Activated CD8-positive, alpha-beta memory T cell treated with anti-CD3 and anti-CD28 coated beads, Interleukin-2, amount 50 U/mL, for 24 hours (primary cell): ENCODE data around the gene ZFYVE27.

Experiments
- DNase-seq: peaks from one replicate; pipeline ENCODE4 v3.0.0-alpha.2; 2020; ENCODE audit errors: extremely low read depth

Gene ZFYVE27

DNA sequence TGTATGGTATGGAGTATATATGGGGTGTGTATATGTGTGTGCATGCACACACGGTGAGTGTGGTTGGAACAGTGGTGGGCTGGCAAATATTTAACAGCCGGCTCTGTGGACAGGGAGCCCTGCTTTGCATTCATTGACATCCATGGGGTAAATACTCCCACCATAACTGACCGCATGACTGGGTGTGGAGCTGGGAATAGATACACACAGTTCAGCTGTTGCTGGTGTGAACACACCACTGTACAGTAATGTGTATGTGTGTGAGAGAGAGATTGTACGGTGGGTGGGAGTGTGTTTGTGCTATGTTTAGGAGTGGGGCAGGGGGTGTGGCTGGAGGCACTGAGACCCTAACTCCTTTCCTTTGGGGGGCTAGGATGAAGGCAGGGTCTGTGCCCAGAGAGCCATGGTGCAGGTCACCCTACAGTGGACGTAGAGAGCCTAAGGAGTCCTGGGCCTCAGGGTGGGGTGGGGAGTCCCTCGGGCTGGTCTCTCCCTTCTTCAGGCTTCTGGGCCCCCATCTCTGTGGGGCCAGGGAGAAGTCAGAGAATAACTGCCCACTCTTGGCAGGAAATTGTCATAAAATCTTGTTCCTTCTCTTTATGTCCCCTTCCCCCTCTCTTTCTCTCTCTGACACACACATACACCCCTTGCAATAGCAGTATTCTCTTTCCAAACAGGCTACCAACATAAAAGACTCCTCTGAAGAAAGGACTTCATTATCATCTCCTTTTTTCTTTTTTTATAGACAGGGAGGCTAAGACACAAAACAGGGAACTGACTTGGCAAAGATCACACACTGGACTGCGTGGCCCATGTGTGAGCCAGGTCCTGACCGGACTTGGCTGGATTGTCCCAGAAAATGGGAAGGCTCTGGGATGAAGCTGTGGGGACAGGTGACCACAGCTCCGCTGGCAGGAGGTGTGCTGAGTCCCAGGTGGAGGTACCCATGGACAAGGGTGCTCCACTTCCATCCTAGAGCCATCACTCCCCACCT lies 31.7 kb downstream of the ZFYVE27 start:
- DNase-seq = no peak

DNA sequence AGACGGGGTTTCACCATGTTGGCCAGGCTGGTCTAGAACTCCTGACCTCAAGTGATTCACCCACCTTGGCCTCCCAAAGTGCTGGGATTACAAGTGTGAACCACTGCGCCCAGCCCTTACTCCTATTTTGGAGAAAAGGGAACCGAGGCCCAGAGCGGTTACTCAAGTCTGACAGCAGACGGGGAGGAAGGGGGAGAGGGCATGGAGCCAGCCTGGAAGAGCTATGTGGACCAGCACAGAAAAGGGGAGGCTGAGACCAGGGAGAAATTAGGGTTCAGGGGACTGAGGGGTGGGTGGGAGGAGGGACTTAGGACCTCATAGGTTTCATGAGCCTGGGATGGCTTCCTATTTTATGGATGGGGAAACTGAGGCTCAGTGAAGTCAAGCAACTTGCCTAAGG lies 33.3 kb downstream of the ZFYVE27 start:
- no peak for DNase-seq

DNA sequence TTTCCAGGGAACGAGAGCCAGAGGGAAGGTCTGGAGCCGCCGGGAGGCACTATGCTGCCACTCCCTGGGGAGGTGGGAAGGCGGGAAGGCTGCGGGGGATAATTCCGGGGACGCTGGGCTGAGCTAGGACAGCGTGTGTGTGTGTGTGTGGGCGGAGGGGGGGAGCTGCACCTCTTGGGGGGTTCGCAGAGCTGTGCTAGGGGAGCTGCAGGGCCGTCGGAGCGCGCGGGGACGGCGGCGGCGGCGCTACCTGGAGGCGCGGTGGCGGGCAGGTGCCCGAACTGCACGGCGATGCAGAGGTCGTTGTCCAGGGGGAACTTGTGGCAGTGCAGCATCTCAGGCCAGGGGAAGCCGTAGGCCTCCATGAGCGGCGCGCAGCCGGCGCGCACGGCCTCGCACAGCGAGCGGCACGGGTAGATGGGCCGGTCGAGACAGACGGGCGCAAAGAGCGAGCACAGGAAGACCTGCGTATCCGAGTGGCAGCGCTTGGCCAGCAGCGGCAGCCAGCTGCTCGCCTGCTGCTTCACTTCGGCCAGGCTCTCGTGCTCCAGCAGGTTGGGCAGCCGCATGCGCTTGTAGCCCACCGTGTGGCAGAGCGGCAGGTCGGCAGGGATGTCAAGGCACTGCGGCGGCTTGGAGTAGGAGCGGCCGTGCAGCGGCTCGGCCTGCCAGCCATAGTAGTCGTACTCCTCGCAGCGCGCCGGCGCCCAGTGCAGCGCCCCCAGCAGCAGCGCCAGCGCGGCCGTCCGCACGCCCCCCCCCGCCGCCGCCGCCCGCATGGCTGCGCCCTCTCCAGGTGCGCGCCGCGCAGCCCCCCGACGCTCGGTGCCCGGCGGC lies 34.3 kb downstream of the ZFYVE27 start:
- DNase-seq = no peak

DNA sequence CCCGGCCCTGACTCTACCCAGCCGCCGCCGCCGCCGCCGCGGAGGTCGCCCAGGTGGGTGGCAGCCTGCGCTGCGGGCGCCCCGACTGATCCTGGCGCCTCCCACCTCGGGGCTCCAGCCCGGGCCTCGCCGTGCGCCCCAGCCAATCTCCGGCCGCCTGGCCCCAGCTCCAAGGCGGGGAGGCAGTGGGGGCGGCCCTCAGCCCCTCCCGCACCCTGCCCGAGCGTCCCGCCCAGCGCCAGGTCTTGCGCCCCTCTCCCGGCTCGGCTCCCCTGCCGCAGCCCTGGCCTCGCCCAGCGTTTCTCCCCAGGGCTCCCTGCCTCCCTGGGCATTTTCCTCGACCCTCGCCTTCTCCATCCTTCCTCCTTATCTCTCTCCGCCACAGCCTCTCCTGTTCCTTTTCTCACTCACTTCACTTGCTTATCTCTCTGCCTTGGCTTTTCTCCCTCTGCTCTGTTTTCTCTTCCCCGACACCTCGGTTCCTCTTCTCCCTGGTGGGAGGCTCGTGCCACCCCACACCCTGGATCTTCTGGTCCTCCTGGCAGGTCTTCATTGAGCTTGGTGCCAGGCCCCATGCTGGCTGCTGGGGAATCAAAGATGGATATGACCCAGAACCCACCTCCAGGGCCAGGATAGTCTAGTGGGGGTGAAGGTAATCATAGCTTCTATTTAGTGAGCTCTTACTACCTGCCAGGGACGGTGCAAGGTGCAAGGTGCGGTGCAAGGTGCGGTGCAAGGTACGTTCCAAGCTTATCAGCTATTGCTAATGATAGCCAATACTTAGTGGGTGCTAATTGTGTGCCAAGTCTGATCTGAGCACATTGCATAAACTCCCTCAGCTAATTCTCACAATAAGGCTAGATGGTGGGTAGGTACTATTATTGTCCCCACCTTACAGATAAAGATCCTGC lies 35.2 kb downstream of the ZFYVE27 start, which contains the start of gene SFRP5:
Gene SFRP5, minus strand, starts transcription at position 87 of the 911 bp plus-strand sequence. CDS start 166 bp downstream, outside the sequence.
- no peak for DNase-seq

- DNase-seq = no peak
Observed at GRCh38 chr10:97773096-97773495, 36.2 kb downstream of the ZFYVE27 start.

GRCh38 chr10:97774811-97775294 lies 37.9 kb downstream of the ZFYVE27 start:
- no peak for DNase-seq

GRCh38 chr10:97777143-97777542 lies 40.2 kb downstream of the ZFYVE27 start:
- no peak for DNase-seq

DNA sequence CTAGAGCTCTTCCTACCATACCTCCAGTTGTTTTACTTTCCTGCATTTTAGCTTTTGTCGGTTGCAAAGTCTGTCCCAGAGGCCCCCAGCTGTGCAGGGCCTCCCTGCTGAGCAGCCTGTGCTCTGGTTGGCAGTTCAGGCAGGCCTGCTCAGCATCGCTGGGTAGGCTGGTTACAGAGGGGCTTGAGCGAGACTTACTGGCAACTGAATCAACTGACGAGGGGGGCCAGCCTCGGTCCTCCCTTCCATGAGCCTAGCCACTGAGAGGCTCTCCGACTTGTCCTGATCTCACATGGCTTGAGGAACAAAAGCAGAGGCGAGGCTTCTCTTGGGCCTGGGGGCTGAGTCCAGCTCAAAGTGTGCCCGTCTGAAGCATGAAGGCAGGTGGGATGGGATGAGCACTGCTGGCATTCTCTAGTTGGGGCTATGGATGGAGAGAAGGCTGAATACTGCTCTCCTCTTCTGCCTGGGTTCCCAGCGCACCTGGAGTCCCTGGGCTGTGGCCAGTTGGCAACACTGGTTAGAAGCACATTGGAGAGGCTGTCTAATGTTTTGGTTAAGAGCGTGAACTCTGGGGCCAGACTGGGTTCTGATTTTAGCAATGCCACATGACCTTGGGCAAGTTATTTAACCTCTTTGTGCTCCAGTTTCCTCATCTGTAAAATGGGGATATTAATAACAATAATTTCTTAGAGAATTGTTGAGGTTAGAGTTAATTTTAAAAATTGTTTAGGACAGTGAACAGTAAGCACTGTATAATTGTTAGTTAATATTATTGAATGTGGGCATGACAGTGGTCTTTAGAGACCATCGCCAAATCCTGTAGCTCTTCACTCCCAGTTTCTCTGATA lies 41.7 kb downstream of the ZFYVE27 start:
- DNase-seq = no peak

DNA sequence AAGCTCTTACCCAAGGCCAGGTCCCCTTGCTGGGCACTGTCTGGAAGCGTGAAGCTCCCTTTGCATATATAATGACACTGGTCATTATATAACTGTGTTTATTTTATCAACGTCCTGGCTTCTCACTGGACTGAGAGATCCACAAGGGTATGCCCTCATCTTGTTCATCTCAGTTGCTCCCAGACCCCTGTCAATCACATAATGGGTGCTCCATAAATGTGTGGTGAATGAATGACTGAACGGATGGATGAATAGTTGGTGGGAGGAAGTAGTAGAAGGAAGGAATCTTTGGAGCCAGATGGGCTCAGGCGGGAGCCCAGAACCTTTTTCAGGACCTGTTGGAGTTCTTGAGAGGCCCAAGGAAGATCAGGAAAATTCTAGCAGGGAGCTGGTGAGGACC lies 42.6 kb downstream of the ZFYVE27 start:
- DNase-seq = no peak

GRCh38 chr10:97779975-97780374 lies 43.0 kb downstream of the ZFYVE27 start:
- DNase-seq = no peak

GRCh38 chr10:97780841-97781617 lies 44.1 kb downstream of the ZFYVE27 start:
- DNase-seq = no peak

GRCh38 chr10:97781618-97782331 lies 44.8 kb downstream of the ZFYVE27 start:
- no peak for DNase-seq

DNA sequence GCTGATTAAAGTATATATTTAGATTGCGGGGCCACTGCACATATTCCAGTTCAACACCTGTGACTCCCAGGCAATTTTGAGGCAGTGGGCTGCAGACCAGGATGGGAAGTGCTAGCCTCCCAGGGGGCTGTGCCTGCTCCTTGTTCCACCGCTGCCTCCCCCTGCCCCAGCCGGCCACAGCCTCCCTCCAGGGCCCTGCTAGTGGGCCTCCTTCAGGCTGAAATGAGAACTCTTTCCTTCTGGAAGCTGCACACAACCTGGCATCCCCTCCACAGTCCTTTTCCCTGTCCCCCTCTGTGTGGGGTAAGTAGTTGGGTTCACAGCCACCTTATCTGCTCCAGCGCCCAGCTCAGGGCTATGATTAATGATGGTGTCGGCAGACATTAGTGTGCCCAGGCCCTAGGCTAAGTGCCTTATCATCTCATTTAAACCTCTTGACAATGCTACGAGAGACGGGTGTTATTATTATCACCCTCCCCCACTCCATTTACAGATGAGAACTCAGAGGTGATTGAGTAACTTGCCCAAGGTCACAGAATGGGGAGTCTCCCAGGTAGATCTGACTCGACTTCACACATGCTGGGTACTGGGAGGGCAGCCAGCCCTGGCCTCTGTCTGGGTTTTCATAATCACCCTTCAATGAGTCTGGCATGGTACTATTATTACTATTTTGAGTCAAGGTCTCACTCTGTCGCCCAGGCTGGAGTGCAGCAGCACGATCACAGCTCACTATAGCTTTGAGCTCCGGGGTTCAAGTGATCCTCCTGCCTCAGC lies 45.7 kb downstream of the ZFYVE27 start:
- no peak for DNase-seq

DNA sequence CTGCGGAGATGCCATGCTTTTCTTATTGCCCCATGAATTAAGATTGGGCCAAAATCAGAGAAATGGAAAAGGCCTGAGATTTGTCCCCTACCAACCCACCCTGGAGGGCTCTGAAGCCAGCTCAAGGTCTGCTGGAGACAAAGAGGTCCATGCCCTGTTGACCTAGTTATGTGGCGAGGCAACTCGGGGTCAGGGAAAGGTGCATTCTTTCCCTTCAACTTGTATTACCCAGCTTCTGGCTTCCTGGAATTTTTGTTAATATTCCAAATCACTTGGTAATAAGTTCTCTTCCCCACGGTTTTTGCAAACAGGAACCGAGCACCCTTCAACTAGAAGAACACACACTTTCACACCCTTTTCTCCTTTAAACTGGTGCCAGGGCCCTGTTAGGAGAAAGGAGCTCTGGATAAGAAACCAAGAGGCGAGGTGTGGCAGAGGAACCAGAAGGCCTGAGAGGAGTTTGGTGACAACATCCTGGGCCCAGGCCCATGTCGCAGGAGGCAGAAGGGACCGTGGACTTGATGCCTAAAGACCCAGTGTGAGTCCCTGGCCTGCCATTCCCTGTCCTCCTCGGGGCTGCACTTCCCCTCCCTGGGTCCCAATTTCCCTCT lies 47.4 kb downstream of the ZFYVE27 start:
- DNase-seq = no peak

- no peak for DNase-seq
Observed at GRCh38 chr10:97785231-97785630, 48.3 kb downstream of the ZFYVE27 start.

GRCh38 chr10:97785731-97786130 lies 48.8 kb downstream of the ZFYVE27 start:
- DNase-seq = no peak

GRCh38 chr10:97788552-97789442 lies 51.9 kb downstream of the ZFYVE27 start:
- DNase-seq = no peak
